ENCODE data around the gene SPACA4. TPM values are rescaled to one million over a fixed set of nuclear protein-coding genes. Genes with fewer than 3 reads are reported as not detected.

The SPACA4 gene
- total and polyA plus RNA-seq, 9 of the 15 experiments (the other 6 are each of a cell fraction or from before 2014, with no cell fraction given) = not detected

GRCh38 chr19:48656840-48657474 lies 50.4 kb downstream of the SPACA4 start (continued):
- TF ChIP-seq PCBP1 (IDR thresholded peaks at IDR 0.05; ENCODE audit: low read depth, low read length, poor library complexity, severe bottlenecking) (no peak), ZNF589 (CRISPR knock-in tag; IDR thresholded peaks at IDR 0.05; ENCODE audit: low read depth) (no peak), HCFC1 (IDR thresholded peaks at IDR 0.05; ENCODE audit: low read depth, low read length) (no peak), ZNF217 (CRISPR knock-in tag; IDR thresholded peaks at IDR 0.05) (no peak), ZBTB11 (CRISPR knock-in tag; IDR thresholded peaks at IDR 0.05) (no peak), MGA (IDR thresholded peaks at IDR 0.05) (no peak), SRF (CRISPR knock-in tag; IDR thresholded peaks at IDR 0.05) (no peak)
